ENCODE results near the gene TIMP3. TPM values are rescaled to one million over a fixed set of nuclear protein-coding genes. Genes with fewer than 3 reads are reported as not detected.

The TIMP3 gene
- polyA plus RNA-seq, 1 donor (not counting 4 experiments of a cell fraction or from before 2014, with no cell fraction given) = 34.3 TPM

GRCh38 chr22:32903507-32903906 lies 102.0 kb downstream of the TIMP3 start:
- dilution Hi-C loops (cut with MboI; ENCODE audit: extremely low pct_ligation_motif_present, low sequenced_read_pairs) = no loop called here
- H3K4me2 ChIP-seq (ENCODE audit: control insufficient read depth, extremely low read depth, insufficient read depth, low read depth, low read length) = no peak overlapping the region
- no peak overlapping the region for H3K27ac ChIP-seq (ENCODE audit: control insufficient read depth, insufficient read depth, low read length)
- H3K27me3 ChIP-seq (ENCODE audit: control insufficient read depth, extremely low read depth, insufficient read depth, low read length) = no peaks in the 10 kb centered on the region
- FAIRE-seq = no peak
- no peaks in the 10 kb centered on the region for H3K36me3 ChIP-seq (ENCODE audit: control insufficient read depth in 2 of 2, extremely low read depth in 1 of 2, insufficient read depth in 2 of 2, low read length in 2 of 2)
- no peak overlapping the region for H3K4me3 ChIP-seq (ENCODE audit: control insufficient read depth in 2 of 3, extremely low read depth in 1 of 3, insufficient read depth in 2 of 3, low read depth in 1 of 3, low read length in 3 of 3)
- H3K9ac ChIP-seq (ENCODE audit: control insufficient read depth, extremely low read depth, insufficient read depth, low read length) = no peak overlapping the region
- no peaks in the 10 kb centered on the region for H3K79me2 ChIP-seq (ENCODE audit: control insufficient read depth, insufficient read depth, low read length)
- H3K9me1 ChIP-seq (ENCODE audit: control insufficient read depth, extremely low read depth, insufficient read depth, low read length) = no peaks in the 10 kb centered on the region
- H3K4me1 ChIP-seq (ENCODE audit: control insufficient read depth, extremely low read depth, insufficient read depth, low read length) = no peaks in the 10 kb centered on the region
- no peaks in the 10 kb centered on the region for H4K20me1 ChIP-seq (ENCODE audit: control insufficient read depth, extremely low read depth, insufficient read depth, low read length)
- H2AFZ ChIP-seq (ENCODE audit: control insufficient read depth, low read length) = no peak overlapping the region
- TF ChIP-seq EZH2 (IDR thresholded peaks at IDR 0.05; ENCODE audit: low read length) = no peak
- TF ChIP-seq, protein P1, sequence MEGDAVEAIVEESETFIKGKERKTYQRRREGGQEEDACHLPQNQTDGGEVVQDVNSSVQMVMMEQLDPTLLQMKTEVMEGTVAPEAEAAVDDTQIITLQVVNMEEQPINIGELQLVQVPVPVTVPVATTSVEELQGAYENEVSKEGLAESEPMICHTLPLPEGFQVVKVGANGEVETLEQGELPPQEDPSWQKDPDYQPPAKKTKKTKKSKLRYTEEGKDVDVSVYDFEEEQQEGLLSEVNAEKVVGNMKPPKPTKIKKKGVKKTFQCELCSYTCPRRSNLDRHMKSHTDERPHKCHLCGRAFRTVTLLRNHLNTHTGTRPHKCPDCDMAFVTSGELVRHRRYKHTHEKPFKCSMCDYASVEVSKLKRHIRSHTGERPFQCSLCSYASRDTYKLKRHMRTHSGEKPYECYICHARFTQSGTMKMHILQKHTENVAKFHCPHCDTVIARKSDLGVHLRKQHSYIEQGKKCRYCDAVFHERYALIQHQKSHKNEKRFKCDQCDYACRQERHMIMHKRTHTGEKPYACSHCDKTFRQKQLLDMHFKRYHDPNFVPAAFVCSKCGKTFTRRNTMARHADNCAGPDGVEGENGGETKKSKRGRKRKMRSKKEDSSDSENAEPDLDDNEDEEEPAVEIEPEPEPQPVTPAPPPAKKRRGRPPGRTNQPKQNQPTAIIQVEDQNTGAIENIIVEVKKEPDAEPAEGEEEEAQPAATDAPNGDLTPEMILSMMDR (optimal IDR thresholded peaks at IDR 0.05 in 1 of 3, IDR thresholded peaks at IDR 0.05 in 1 of 3, conservative IDR thresholded peaks at IDR 0.05 in 1 of 3; ENCODE audit: extremely low read depth in 1 of 3, insufficient read depth in 2 of 3, low read length in 3 of 3) = no peak
- no peak for DNase-seq (ENCODE audit: low read depth, low spot score)
- H3K9me3 ChIP-seq (ENCODE audit: control insufficient read depth, low read depth, low read length) = no peaks in the 10 kb centered on the region

DNA sequence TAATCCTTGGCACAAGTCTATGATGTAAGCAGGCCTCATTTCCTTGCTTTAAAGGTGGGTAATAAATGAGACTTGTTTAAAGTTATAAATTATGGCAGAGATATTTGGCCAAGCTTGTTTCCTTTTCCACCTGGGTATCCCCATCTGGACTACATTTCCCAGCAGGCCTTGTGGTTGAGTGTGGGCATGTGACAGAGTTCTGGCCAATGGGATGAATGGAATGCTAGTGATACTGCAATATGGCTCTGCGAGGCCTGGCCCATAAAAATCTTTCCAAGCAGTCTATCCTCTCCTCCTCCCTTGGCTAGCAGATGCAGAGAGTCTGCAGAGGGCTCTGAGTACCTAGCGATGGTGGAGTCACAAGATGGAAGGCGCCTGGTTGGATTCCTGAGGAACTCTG lies 102.5 kb downstream of the TIMP3 start:
- no peaks in the 10 kb centered on the region for H3K9me3 ChIP-seq (ENCODE audit: control insufficient read depth, low read depth, low read length)
- H3K79me2 ChIP-seq (ENCODE audit: control insufficient read depth, insufficient read depth, low read length) = no peaks in the 10 kb centered on the region
- peak; percentile 87 for FAIRE-seq
- dilution Hi-C loops (cut with MboI; ENCODE audit: extremely low pct_ligation_motif_present, low sequenced_read_pairs) = no loop called here
- no peak overlapping the region for H3K4me3 ChIP-seq (ENCODE audit: control insufficient read depth in 2 of 3, extremely low read depth in 1 of 3, insufficient read depth in 2 of 3, low read depth in 1 of 3, low read length in 3 of 3)
- no peaks in the 10 kb centered on the region for H3K4me1 ChIP-seq (ENCODE audit: control insufficient read depth, extremely low read depth, insufficient read depth, low read length)
- no peaks in the 10 kb centered on the region for H3K27me3 ChIP-seq (ENCODE audit: control insufficient read depth, extremely low read depth, insufficient read depth, low read length)
- H3K27ac ChIP-seq (ENCODE audit: control insufficient read depth, insufficient read depth, low read length) = no peak overlapping the region
- TF ChIP-seq EZH2 (IDR thresholded peaks at IDR 0.05; ENCODE audit: low read length) = no peak
- TF ChIP-seq, protein P1 (optimal IDR thresholded peaks at IDR 0.05 in 1 of 3, IDR thresholded peaks at IDR 0.05 in 1 of 3, conservative IDR thresholded peaks at IDR 0.05 in 1 of 3; ENCODE audit: extremely low read depth in 1 of 3, insufficient read depth in 2 of 3, low read length in 3 of 3) = no peak
- H2AFZ ChIP-seq (ENCODE audit: control insufficient read depth, low read length) = peak overlapping the region; percentile 50
- H3K9ac ChIP-seq (ENCODE audit: control insufficient read depth, extremely low read depth, insufficient read depth, low read length) = no peak overlapping the region
- no peak for DNase-seq (ENCODE audit: low read depth, low spot score)
- no peak overlapping the region for H3K4me2 ChIP-seq (ENCODE audit: control insufficient read depth, extremely low read depth, insufficient read depth, low read depth, low read length)
- H3K9me1 ChIP-seq (ENCODE audit: control insufficient read depth, extremely low read depth, insufficient read depth, low read length) = no peaks in the 10 kb centered on the region
- no peaks in the 10 kb centered on the region for H4K20me1 ChIP-seq (ENCODE audit: control insufficient read depth, extremely low read depth, insufficient read depth, low read length)
- no peaks in the 10 kb centered on the region for H3K36me3 ChIP-seq (ENCODE audit: control insufficient read depth in 2 of 2, extremely low read depth in 1 of 2, insufficient read depth in 2 of 2, low read length in 2 of 2)
